SK-N-SH (cell line): ENCODE results near the gene ARCN1. TPM values are rescaled to one million over a fixed set of nuclear protein-coding genes. Genes with fewer than 3 reads are reported as not detected.

ENCODE experiments used
- CTCF ChIA-PET: fragments of 300-600, 350-600 bp; formaldehyde crosslinking; extraction: SDS; loops from one replicate; lab custom pipeline; 2021; lab: Yijun Ruan, JAX
- POLR2A ChIA-PET: fragments of 350-600 bp; sonication (Branson Sonifier 250); formaldehyde crosslinking; extraction: SDS; loops from one replicate; lab custom pipeline; 2020; ENCODE audit warnings: antibody characterized with exemption, inconsistent platforms; lab: Yijun Ruan, JAX
- DNase-seq: peaks from one replicate; pipeline ENCODE4 v3.0.0; 2012
- H2AFZ ChIP-seq: fragments of 200-600 bp; sonication (generic); 2 replicates; pipeline ENCODE4 v1.8.1; 2016; ENCODE audit warnings: antibody characterized with exemption, mild to moderate bottlenecking, low read depth
- H3F3A ChIP-seq: fragments of 200-600 bp; sonication (generic); replicated peaks from 2 replicates; pipeline ENCODE3; 2016; ENCODE audit warnings: antibody characterized with exemption, mild to moderate bottlenecking; ENCODE audit not compliant: insufficient read depth
- H3K27ac ChIP-seq, 2 experiments: fragments of 200-500 bp in 1 of 2; fragments of 200-600 bp in 1 of 2; sonication (Bioruptor generic) in 1 of 2; sonication (generic), shearing (Covaris generic) in 1 of 2; 2 replicates each; pipeline versions ENCODE4 v1.5.1 to v1.6.1; 2014 to 2016; ENCODE audit warnings: low read depth in 2 of 2, inconsistent platforms in 1 of 2, low read length in 1 of 2, mild to moderate bottlenecking in 1 of 2, mixed read lengths in 1 of 2
- H3K27me3 ChIP-seq: fragments of 200-600 bp; sonication (generic), shearing (Covaris generic); 2 replicates; pipeline ENCODE4 v1.6.1; 2016; ENCODE audit warnings: mixed run types; ENCODE audit not compliant: insufficient read depth
- H3K36me3 ChIP-seq, 2 experiments: fragments of 200-500 bp in 1 of 2; fragments of 200-600 bp in 1 of 2; sonication (Bioruptor generic) in 1 of 2; sonication (generic) in 1 of 2; replicated peaks in 1 of 2; 2 replicates each; pipeline versions ENCODE3 to v1.5.1; 2014 to 2016; ENCODE audit warnings: low read length in 1 of 2, mild to moderate bottlenecking in 1 of 2; ENCODE audit not compliant: insufficient read depth in 2 of 2, control insufficient read depth in 1 of 2
- H3K4me1 ChIP-seq, 2 experiments: fragments of 200-500 bp in 1 of 2; fragments of 200-600 bp in 1 of 2; sonication (Bioruptor generic) in 1 of 2; sonication (generic), shearing (Covaris generic) in 1 of 2; 2 replicates each; pipeline versions ENCODE4 v1.5.1 to v1.6.1; 2014 to 2016; ENCODE audit warnings: low read depth in 1 of 2, low read length in 1 of 2, mixed run types in 1 of 2; ENCODE audit not compliant: insufficient read depth in 2 of 2, control insufficient read depth in 1 of 2
- H3K4me2 ChIP-seq: fragments of 200-600 bp; sonication (generic), shearing (Covaris generic); 2 replicates; pipeline ENCODE4 v1.6.1; 2017; ENCODE audit warnings: mixed run types
- H3K4me3 ChIP-seq, 2 experiments: fragments of 200-500 bp in 1 of 2; fragments of 200-600 bp in 1 of 2; sonication (Bioruptor generic) in 1 of 2; sonication (generic), shearing (Covaris generic) in 1 of 2; 2 replicates each; pipeline versions ENCODE4 v1.5.1 to v1.8.1; 2014 to 2016; ENCODE audit warnings: low read depth in 2 of 2, inconsistent platforms in 1 of 2, low read length in 1 of 2, mild to moderate bottlenecking in 1 of 2, mixed read lengths in 1 of 2, moderate library complexity in 1 of 2
- H3K79me2 ChIP-seq: fragments of 200-600 bp; sonication (generic); 2 replicates; pipeline ENCODE4 v1.8.1; 2017; ENCODE audit warnings: mild to moderate bottlenecking; ENCODE audit not compliant: insufficient read depth
- H3K9ac ChIP-seq: fragments of 200-600 bp; sonication (generic); 2 replicates; pipeline ENCODE4 v1.6.1; 2017; ENCODE audit warnings: mixed run types
- H3K9me2 ChIP-seq: fragments of 200-600 bp; sonication (generic); 2 replicates; pipeline ENCODE4 v1.6.1; 2017; ENCODE audit warnings: mixed run types
- H3K9me3 ChIP-seq: fragments of 200-600 bp; sonication (generic); 2 replicates; pipeline ENCODE4 v1.6.1; 2017; ENCODE audit warnings: mixed run types, mild to moderate bottlenecking, moderate library complexity
- H4K20me1 ChIP-seq: fragments of 200-600 bp; sonication (generic); 2 replicates; pipeline ENCODE4 v1.6.1; 2017; ENCODE audit warnings: mild to moderate bottlenecking, mixed run types; ENCODE audit not compliant: insufficient read depth
- CHD2 ChIP-seq: fragments of 150-350 bp; IDR thresholded peaks from 2 replicates; pipeline ENCODE4 v1.6.1; 2018; ENCODE audit warnings: low read length; ENCODE audit not compliant: partially characterized antibody
- EP300 ChIP-seq, 2 experiments: IDR thresholded peaks; 2 replicates each; pipeline versions ENCODE4 v1.4.0 to v1.6.1; 2012; ENCODE audit warnings: borderline replicate concordance in 1 of 2, low read depth in 1 of 2, low read length in 1 of 2
- FOSL2 ChIP-seq: IDR thresholded peaks from 2 replicates; pipeline ENCODE4 v1.4.0; 2012; ENCODE audit warnings: low read depth, mild to moderate bottlenecking, moderate library complexity, borderline replicate concordance
- FOXM1 ChIP-seq: IDR thresholded peaks from 2 replicates; pipeline ENCODE4 v1.4.0; 2012; ENCODE audit warnings: low read depth, mild to moderate bottlenecking
- JUND ChIP-seq: IDR thresholded peaks from 2 replicates; pipeline ENCODE4 v1.4.0; 2012
- MEF2A ChIP-seq: IDR thresholded peaks from 2 replicates; pipeline ENCODE4 v1.4.0; 2012; ENCODE audit warnings: low read depth, borderline replicate concordance
- MXI1 ChIP-seq: IDR thresholded peaks from 2 replicates; pipeline ENCODE4 v1.6.1; 2012; ENCODE audit warnings: mild to moderate bottlenecking, low read depth, low read length, improper control_type of control experiment
- NFIC ChIP-seq: IDR thresholded peaks from 2 replicates; pipeline ENCODE4 v1.4.0; 2012; ENCODE audit warnings: borderline replicate concordance
- NRF1 ChIP-seq: IDR thresholded peaks from 2 replicates; pipeline ENCODE4 v1.6.1; 2012; ENCODE audit warnings: low read depth, mild to moderate bottlenecking, low read length
- POLR2AphosphoS5 ChIP-seq: IDR thresholded peaks from 2 replicates; pipeline ENCODE4 v1.6.1; 2012; ENCODE audit warnings: low read depth, low read length
- RAD21 ChIP-seq: IDR thresholded peaks from 2 replicates; pipeline ENCODE4 v1.6.1; 2012; ENCODE audit warnings: mild to moderate bottlenecking, low read length
- SMC3 ChIP-seq: IDR thresholded peaks from 2 replicates; pipeline ENCODE4 v1.6.1; 2012; ENCODE audit warnings: low read depth, low read length, improper control_type of control experiment
- TEAD4 ChIP-seq: IDR thresholded peaks from 2 replicates; pipeline ENCODE4 v1.4.0; 2012; ENCODE audit warnings: mild to moderate bottlenecking, borderline replicate concordance; ENCODE audit not compliant: insufficient read depth
- YY1 ChIP-seq: IDR thresholded peaks from 2 replicates; pipeline ENCODE4 v1.4.0; 2012; ENCODE audit warnings: low read depth, mild to moderate bottlenecking
- WGBS: methylation state at CpG from one replicate; pipeline ENCODE4 v1.1.6; 2017; ENCODE audit warnings: low lambda C conversion rate; 5-methylcytosine and 5-hydroxymethylcytosine counted together
- polyA plus RNA-seq, 3 experiments: library from polyadenylated mRNA; depleted of rRNA; stranded (reverse); fragments of >200 nt; gene quantifications; 2 replicates each; pipeline ENCODE4 v1.2.3, GENCODE V29; 2012
- TF ChIP-seq, protein P1 (sequence below): fragments of 150-350 bp; IDR thresholded peaks from 2 replicates; pipeline ENCODE4 v1.6.1; 2016; ENCODE audit warnings: mild to moderate bottlenecking, low read depth, low read length
- TF ChIP-seq, protein P2 (sequence below): IDR thresholded peaks from 2 replicates; pipeline ENCODE4 v1.4.0; 2012; ENCODE audit warnings: low read depth
- TF ChIP-seq, protein P3 (sequence below): IDR thresholded peaks from 2 replicates; pipeline ENCODE4 v1.4.0; 2012; ENCODE audit warnings: low read depth, borderline replicate concordance
- TF ChIP-seq, protein P4 (sequence below): fragments of 150-350 bp; IDR thresholded peaks from 2 replicates; pipeline ENCODE4 v1.6.1; 2017; ENCODE audit warnings: antibody characterized with exemption, low read length, low read depth, borderline replicate concordance
- TF ChIP-seq, protein P5 (sequence below): IDR thresholded peaks from 2 replicates; pipeline ENCODE4; 2012

Gene ARCN1
- polyA plus RNA-seq, 1 of the 3 experiments (the other 2 are of a cell fraction): 128 TPM

DNA sequence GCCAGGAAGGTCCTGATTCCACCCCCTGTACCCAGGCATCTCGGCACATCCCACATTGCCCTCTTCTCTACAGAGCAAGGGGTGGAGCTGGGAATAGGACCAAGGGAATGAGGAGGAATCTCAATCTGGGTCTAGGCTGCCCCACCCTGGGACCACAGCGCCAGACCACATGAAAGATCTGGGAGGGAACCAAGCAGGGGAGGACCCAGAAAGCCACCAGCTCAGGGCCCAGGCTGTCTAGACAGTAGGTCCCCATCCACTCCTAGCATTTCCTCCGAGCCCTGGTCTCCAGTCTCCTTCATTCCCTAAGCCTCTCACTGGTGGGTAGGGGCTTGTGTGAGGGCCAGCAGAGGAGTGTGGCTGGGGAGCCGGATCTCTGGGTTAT, 46.8 kb downstream of the ARCN1 start:
- DNase-seq: no peak
- Histone ChIP-seq H2AFZ (no peak overlapping the region), H3K4me3 (peak overlapping the region in 1 of 2 experiments; percentile 11; a peak in 1 of 4 replicates), H4K20me1 (peaks cover 15% of the 10 kb centered on the region; the same call in 1 of the 2 replicates), H3F3A (peaks cover 76% of the 10 kb centered on the region), H3K9me3 (no peaks in the 10 kb centered on the region), H3K79me2 (peaks cover 56% of the 10 kb centered on the region), H3K9me2 (no peaks in the 10 kb centered on the region), H3K27ac (peak overlapping the region; percentile 97 to 100), H3K27me3 (no peaks in the 10 kb centered on the region), H3K36me3 (peaks cover 7 to 14% of the 10 kb centered on the region in 2 experiments), H3K9ac (peak overlapping the region; percentile 79), H3K4me1 (peaks cover 53 to 62% of the 10 kb centered on the region in 2 experiments), H3K4me2 (peak overlapping the region; percentile 78)
- 15% methylated on average over 3 of the region's 4 CpGs for WGBS
- peak; percentile 4; the same call in 1 of the 2 replicates for TF ChIP-seq POLR2AphosphoS5
- no peak for TF ChIP-seq JUND
- TF ChIP-seq EP300 (IDR thresholded peaks at IDR 0.05; ENCODE audit: borderline replicate concordance in 1 of 2, low read depth in 1 of 2, low read length in 1 of 2): no peak
- no peak for TF ChIP-seq MEF2A
- TF ChIP-seq, protein P1, sequence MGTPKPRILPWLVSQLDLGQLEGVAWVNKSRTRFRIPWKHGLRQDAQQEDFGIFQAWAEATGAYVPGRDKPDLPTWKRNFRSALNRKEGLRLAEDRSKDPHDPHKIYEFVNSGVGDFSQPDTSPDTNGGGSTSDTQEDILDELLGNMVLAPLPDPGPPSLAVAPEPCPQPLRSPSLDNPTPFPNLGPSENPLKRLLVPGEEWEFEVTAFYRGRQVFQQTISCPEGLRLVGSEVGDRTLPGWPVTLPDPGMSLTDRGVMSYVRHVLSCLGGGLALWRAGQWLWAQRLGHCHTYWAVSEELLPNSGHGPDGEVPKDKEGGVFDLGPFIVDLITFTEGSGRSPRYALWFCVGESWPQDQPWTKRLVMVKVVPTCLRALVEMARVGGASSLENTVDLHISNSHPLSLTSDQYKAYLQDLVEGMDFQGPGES: no peak
- TF ChIP-seq, protein P2, sequence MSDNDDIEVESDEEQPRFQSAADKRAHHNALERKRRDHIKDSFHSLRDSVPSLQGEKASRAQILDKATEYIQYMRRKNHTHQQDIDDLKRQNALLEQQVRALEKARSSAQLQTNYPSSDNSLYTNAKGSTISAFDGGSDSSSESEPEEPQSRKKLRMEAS: no peak
- ChIA-PET CTCF (interaction anchor here (1.1 to 8.1 kb wide), 4 partner anchors 9 to 41 kb away, joined by 3 to 63 read pairs (median 25); partner anchors contain the start of gene PHLDB1), POLR2A (interaction anchor here (0.8 to 1.5 kb wide), 2 partner anchors 10 to 14 kb away, joined by 3 to 4 read pairs; no protein-coding TSS in a partner anchor)

DNA sequence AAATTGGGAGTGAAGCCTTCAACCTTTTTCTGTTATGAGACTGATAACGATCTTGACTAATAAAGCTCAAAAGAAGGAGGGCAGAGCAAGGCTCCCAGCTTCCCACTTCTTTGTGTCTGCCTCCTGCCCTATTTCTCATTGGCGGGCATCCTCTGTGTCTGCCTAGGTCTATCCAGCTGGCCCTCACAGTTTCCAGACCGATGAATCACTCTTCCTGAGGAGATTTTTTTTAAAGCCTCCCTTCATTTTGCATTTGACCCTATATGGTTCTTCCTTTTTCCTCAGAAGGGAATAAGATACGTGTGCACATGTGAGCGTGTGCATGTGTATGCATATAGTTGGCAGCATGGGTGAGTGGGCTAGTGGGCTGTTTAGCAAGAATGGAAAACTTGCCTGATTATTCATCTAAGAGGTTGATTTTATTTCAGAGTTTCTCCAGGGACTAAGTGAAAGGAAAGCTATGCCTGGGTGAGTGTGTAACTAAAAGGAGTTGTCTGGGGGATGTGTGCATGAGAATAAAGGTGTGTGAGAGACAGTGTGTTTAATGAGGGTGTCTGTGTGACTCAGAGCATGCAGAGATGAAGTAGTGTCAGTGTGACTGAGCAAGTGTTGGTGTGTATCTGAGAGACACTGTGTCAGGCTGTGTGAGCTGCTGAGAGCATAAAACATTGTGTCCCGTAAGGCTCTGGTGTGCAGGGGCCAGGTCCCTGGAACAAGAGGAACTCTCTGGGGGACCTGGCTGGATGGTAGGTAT, 47.4 kb downstream of the ARCN1 start:
- ChIA-PET CTCF (interaction anchor here (1.1 to 8.1 kb wide), 4 partner anchors 9 to 40 kb away, joined by 3 to 63 read pairs (median 25); partner anchors contain the start of gene PHLDB1), POLR2A (interaction anchor here (1.5 to 2.7 kb wide), 2 partner anchors 14 kb away, joined by 4 to 15 read pairs; no protein-coding TSS in a partner anchor)
- Histone ChIP-seq H3K27ac (peak overlapping the region; percentile 97 to 100), H3K4me2 (peak overlapping the region; percentile 100), H3K9ac (peak overlapping the region; percentile 86), H3K4me1 (peaks cover 53 to 60% of the 10 kb centered on the region in 2 experiments), H3K27me3 (no peaks in the 10 kb centered on the region), H3K36me3 (peaks cover 3 to 12% of the 10 kb centered on the region in 2 experiments), H4K20me1 (peaks cover 19% of the 10 kb centered on the region; the same call in 1 of the 2 replicates), H3F3A (peaks cover 73% of the 10 kb centered on the region), H3K9me3 (no peaks in the 10 kb centered on the region), H3K79me2 (peaks cover 56% of the 10 kb centered on the region), H3K9me2 (no peaks in the 10 kb centered on the region), H2AFZ (no peak overlapping the region), H3K4me3 (peak overlapping the region in 1 of 2 experiments; percentile 4; a peak in 1 of 4 replicates)
- no peak for DNase-seq
- WGBS: 25% methylated on average over 6 of the region's 6 CpGs
- TF ChIP-seq, protein P1: no peak
- TF ChIP-seq SMC3: no peak
- TF ChIP-seq MEF2A: no peak
- TF ChIP-seq MXI1: no peak
- TF ChIP-seq, protein P3, sequence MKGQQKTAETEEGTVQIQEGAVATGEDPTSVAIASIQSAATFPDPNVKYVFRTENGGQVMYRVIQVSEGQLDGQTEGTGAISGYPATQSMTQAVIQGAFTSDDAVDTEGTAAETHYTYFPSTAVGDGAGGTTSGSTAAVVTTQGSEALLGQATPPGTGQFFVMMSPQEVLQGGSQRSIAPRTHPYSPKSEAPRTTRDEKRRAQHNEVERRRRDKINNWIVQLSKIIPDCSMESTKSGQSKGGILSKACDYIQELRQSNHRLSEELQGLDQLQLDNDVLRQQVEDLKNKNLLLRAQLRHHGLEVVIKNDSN: no peak
- TF ChIP-seq RAD21: no peak
- no peak for TF ChIP-seq FOXM1
- TF ChIP-seq, protein P4, sequence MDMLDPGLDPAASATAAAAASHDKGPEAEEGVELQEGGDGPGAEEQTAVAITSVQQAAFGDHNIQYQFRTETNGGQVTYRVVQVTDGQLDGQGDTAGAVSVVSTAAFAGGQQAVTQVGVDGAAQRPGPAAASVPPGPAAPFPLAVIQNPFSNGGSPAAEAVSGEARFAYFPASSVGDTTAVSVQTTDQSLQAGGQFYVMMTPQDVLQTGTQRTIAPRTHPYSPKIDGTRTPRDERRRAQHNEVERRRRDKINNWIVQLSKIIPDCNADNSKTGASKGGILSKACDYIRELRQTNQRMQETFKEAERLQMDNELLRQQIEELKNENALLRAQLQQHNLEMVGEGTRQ: no peak
- TF ChIP-seq NRF1: no peak
- TF ChIP-seq NFIC: peak; percentile 44
- TF ChIP-seq TEAD4: no peak
- no peak for TF ChIP-seq CHD2
- TF ChIP-seq JUND: peak; percentile 91
- TF ChIP-seq YY1: no peak
- peak; percentile 89 for TF ChIP-seq FOSL2
- TF ChIP-seq, protein P5, sequence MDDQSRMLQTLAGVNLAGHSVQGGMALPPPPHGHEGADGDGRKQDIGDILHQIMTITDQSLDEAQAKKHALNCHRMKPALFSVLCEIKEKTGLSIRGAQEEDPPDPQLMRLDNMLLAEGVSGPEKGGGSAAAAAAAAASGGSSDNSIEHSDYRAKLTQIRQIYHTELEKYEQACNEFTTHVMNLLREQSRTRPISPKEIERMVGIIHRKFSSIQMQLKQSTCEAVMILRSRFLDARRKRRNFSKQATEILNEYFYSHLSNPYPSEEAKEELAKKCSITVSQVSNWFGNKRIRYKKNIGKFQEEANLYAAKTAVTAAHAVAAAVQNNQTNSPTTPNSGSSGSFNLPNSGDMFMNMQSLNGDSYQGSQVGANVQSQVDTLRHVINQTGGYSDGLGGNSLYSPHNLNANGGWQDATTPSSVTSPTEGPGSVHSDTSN: peak; percentile 75
